ENCODE measurements around the gene SLC38A10.

DNA sequence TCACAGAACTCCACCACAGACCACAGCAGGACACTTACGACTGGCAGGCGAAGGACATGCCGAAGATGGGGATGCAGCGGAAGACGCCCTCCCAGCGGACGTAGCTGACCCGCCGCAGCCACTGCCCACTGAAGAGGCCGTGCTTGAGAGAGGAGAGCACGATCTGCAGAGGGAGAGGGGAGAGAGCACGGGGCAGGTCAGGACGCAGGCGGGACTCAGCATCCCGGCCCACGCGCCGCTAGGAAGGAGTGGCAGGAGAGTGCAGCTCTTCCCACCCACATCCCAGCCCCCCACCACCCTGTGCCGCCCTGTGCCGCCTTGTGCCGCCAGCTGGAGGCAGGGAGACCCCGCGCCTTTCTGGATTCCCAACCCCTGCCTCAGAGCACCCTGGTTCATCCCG is 14.5 kb downstream of the SLC38A10 start:
- TF ChIP-seq, protein P1, sequence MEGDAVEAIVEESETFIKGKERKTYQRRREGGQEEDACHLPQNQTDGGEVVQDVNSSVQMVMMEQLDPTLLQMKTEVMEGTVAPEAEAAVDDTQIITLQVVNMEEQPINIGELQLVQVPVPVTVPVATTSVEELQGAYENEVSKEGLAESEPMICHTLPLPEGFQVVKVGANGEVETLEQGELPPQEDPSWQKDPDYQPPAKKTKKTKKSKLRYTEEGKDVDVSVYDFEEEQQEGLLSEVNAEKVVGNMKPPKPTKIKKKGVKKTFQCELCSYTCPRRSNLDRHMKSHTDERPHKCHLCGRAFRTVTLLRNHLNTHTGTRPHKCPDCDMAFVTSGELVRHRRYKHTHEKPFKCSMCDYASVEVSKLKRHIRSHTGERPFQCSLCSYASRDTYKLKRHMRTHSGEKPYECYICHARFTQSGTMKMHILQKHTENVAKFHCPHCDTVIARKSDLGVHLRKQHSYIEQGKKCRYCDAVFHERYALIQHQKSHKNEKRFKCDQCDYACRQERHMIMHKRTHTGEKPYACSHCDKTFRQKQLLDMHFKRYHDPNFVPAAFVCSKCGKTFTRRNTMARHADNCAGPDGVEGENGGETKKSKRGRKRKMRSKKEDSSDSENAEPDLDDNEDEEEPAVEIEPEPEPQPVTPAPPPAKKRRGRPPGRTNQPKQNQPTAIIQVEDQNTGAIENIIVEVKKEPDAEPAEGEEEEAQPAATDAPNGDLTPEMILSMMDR (IDR thresholded peaks at IDR 0.05 in 2 of 3, conservative IDR thresholded peaks at IDR 0.05 in 1 of 3; ENCODE audit: borderline replicate concordance in 1 of 3, insufficient read depth in 1 of 3, low read depth in 2 of 3, low read length in 2 of 3): no peak
- TF ChIP-seq EGR1 (IDR thresholded peaks at IDR 0.05; ENCODE audit: low read depth): no peak
